ENCODE measurements around the gene PLXNA4. TPM values are rescaled to one million over a fixed set of nuclear protein-coding genes. Genes with fewer than 3 reads are reported as not detected.

The PLXNA4 gene
- total RNA-seq, 1 donor from 2014 or later = 14.0 TPM

GRCh38 chr7:132499065-132499464, 77.2 kb downstream of the PLXNA4 start:
- H3K4me3 ChIP-seq = no peak overlapping the region
- H3K36me3 ChIP-seq = no peaks in the 10 kb centered on the region
- DNase-seq (ENCODE audit: extremely low spot score in 2 of 2) = no peak
- intact Hi-C loops (cut with DNase I) = no loop called here
- no peaks in the 10 kb centered on the region for H3K9me3 ChIP-seq
- no peaks in the 10 kb centered on the region for H3K27me3 ChIP-seq
- no peak overlapping the region for H3K27ac ChIP-seq
- no peak for TF ChIP-seq POLR2A (IDR thresholded peaks at IDR 0.05)
- TF ChIP-seq POLR2AphosphoS5 (IDR thresholded peaks at IDR 0.05; ENCODE audit: insufficient read depth in 1 of 2, low read depth in 1 of 2) = no peak
- no peak for TF ChIP-seq CTCF (IDR thresholded peaks at IDR 0.05)
- no peaks in the 10 kb centered on the region for H3K4me1 ChIP-seq

- no peak for DNase-seq (ENCODE audit: extremely low spot score in 2 of 2)
- H3K4me3 ChIP-seq = no peak overlapping the region
- H3K36me3 ChIP-seq = no peaks in the 10 kb centered on the region
- TF ChIP-seq POLR2AphosphoS5 (IDR thresholded peaks at IDR 0.05; ENCODE audit: insufficient read depth in 1 of 2, low read depth in 1 of 2) (no peak), POLR2A (IDR thresholded peaks at IDR 0.05) (no peak), CTCF (IDR thresholded peaks at IDR 0.05) (no peak)
- H3K4me1 ChIP-seq = no peaks in the 10 kb centered on the region
- no peaks in the 10 kb centered on the region for H3K27me3 ChIP-seq
- intact Hi-C loops (cut with DNase I) = no loop called here
- H3K9me3 ChIP-seq = no peaks in the 10 kb centered on the region
- no peak overlapping the region for H3K27ac ChIP-seq
Observed at GRCh38 chr7:132498319-132498718, 78.0 kb downstream of the PLXNA4 start.

- Histone ChIP-seq H3K27ac (no peak overlapping the region), H3K27me3 (no peaks in the 10 kb centered on the region), H3K4me3 (no peak overlapping the region), H3K36me3 (no peaks in the 10 kb centered on the region), H3K9me3 (no peaks in the 10 kb centered on the region), H3K4me1 (no peaks in the 10 kb centered on the region)
- DNase-seq (ENCODE audit: extremely low spot score in 2 of 2) = no peak
- intact Hi-C loops (cut with DNase I) = no loop called here
- TF ChIP-seq POLR2AphosphoS5 (IDR thresholded peaks at IDR 0.05; ENCODE audit: insufficient read depth in 1 of 2, low read depth in 1 of 2) (no peak), CTCF (IDR thresholded peaks at IDR 0.05) (no peak), POLR2A (IDR thresholded peaks at IDR 0.05) (no peak)
Observed at GRCh38 chr7:132497098-132497497, 79.2 kb downstream of the PLXNA4 start.

GRCh38 chr7:132495936-132496335, 80.3 kb downstream of the PLXNA4 start:
- Histone ChIP-seq H3K27me3 (no peaks in the 10 kb centered on the region), H3K36me3 (no peaks in the 10 kb centered on the region), H3K9me3 (no peaks in the 10 kb centered on the region), H3K4me1 (no peaks in the 10 kb centered on the region), H3K27ac (no peak overlapping the region), H3K4me3 (no peak overlapping the region)
- no peak for TF ChIP-seq CTCF (IDR thresholded peaks at IDR 0.05)
- TF ChIP-seq POLR2AphosphoS5 (IDR thresholded peaks at IDR 0.05; ENCODE audit: insufficient read depth in 1 of 2, low read depth in 1 of 2) = no peak
- no peak for TF ChIP-seq POLR2A (IDR thresholded peaks at IDR 0.05)
- DNase-seq (ENCODE audit: extremely low spot score in 2 of 2) = no peak
- intact Hi-C loops (cut with DNase I) = no loop called here

GRCh38 chr7:132494474-132494873, 81.8 kb downstream of the PLXNA4 start:
- intact Hi-C loops (cut with DNase I) = no loop called here
- no peaks in the 10 kb centered on the region for H3K27me3 ChIP-seq
- DNase-seq (ENCODE audit: extremely low spot score in 2 of 2) = no peak
- no peak overlapping the region for H3K4me3 ChIP-seq
- no peak for TF ChIP-seq POLR2AphosphoS5 (IDR thresholded peaks at IDR 0.05; ENCODE audit: insufficient read depth in 1 of 2, low read depth in 1 of 2)
- no peak for TF ChIP-seq POLR2A (IDR thresholded peaks at IDR 0.05)
- no peak for TF ChIP-seq CTCF (IDR thresholded peaks at IDR 0.05)
- H3K9me3 ChIP-seq = no peaks in the 10 kb centered on the region
- H3K4me1 ChIP-seq = no peaks in the 10 kb centered on the region
- H3K27ac ChIP-seq = no peak overlapping the region
- H3K36me3 ChIP-seq = no peaks in the 10 kb centered on the region

Data from vagina (tissue), 2 donors.